GM18508 (cell line): ENCODE measurements around the gene GALNT5.
A peak's percentile ranks its signal among the peaks of the same experiment; 100 is the strongest.

ENCODE experiments used
- ATAC-seq: cut with Tn5 transposase; IDR thresholded peaks from one replicate; pipeline ENCODE4 v1.9.1; 2021; ENCODE audit warnings: moderate number of reproducible peaks; ENCODE audit not compliant: insufficient read depth, unreplicated experiment

Gene GALNT5

GRCh38 chr2:157245846-157246764 is 11.4 kb upstream of the GALNT5 start:
- peak; percentile 77 for ATAC-seq

GRCh38 chr2:157246765-157247407 is 10.6 kb upstream of the GALNT5 start:
- ATAC-seq: no peak

DNA sequence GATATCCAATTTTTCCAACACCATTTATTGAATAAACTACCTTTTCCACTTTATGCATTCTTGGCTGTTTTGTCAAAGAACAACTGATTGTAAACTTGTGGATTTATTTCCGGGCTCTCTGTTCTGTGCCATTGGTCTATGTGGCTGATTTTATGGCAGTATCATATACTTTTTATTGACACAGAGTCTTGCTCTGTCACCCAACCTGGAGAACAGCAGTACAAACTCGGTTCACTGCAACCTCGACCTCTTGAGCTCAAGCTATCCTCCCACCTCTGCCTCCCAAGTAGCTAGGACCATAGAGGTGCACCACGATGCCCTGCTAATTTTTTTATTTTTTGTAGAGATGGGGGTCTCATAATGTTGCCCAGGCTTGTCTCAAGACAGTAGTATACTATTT is 6.7 kb upstream of the GALNT5 start:
- no peak for ATAC-seq

DNA sequence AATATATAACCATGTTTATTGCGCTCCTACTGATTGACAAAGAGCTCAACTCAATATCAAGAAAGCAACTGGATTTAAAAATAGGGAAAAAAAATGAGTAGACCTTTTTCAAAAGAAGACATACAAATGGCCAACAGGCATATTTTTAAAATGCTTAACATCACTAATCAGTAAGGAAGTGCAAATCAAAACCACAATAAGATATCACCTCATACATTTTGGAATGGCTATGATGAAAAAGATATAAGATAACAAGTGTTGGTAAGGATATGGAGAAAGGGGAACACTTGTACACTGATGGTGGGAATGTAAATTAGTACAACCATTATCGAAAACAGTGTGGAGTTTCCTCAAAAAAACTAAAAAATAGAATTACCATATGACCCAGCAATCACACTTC is 5.6 kb upstream of the GALNT5 start:
- no peak for ATAC-seq

GRCh38 chr2:157252529-157252928 is 5.0 kb upstream of the GALNT5 start:
- ATAC-seq: no peak

- ATAC-seq: no peak
These were observed 3.5 kb upstream of the GALNT5 start for GRCh38 chr2:157254041-157254440.

GRCh38 chr2:157255746-157256145 is 1.8 kb upstream of the GALNT5 start:
- ATAC-seq: no peak

DNA sequence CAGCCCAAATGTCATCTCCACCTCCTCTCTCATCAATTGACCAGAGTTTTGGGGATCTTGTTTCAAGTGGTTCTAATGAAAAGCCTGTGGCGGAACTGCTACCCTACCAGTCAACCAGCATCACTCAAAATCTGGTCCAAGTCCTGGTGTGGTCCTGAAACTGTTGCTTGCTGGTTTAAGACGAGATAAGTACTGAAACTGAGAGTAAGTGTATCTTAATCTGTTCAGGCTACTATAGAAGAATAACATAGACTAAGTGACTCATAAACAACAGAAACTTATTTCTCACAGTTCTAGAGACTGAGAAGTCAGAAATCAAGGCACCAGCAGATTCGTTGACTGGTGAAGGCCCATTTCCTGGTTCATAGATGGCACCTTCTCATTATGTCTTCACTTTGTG is 879 bp upstream of the GALNT5 start:
- ATAC-seq: peak; percentile 96

- no peak for ATAC-seq
These were observed 1.2 kb downstream of the GALNT5 start for GRCh38 chr2:157258520-157259326.

- ATAC-seq: no peak
These were observed 1.9 kb downstream of the GALNT5 start for GRCh38 chr2:157259386-157259785.

DNA sequence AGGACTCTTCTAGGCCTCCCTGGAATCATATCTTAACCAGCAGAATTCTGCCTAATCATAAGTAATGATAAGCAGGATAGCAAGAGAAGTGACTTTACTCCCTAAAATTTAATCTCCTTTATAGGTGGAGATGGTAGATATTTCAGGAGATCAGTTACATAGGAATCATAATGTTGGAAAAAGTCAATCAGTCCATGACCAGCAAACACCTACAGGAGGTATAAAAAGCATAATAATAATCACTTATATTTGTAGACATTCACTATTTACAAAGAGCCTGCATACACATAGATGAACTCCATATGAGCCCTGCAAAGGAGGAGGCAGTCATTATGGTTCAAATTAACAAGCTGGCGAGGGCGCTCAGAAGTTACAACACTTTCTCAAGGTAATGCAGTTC is 2.5 kb downstream of the GALNT5 start:
- no peak for ATAC-seq

DNA sequence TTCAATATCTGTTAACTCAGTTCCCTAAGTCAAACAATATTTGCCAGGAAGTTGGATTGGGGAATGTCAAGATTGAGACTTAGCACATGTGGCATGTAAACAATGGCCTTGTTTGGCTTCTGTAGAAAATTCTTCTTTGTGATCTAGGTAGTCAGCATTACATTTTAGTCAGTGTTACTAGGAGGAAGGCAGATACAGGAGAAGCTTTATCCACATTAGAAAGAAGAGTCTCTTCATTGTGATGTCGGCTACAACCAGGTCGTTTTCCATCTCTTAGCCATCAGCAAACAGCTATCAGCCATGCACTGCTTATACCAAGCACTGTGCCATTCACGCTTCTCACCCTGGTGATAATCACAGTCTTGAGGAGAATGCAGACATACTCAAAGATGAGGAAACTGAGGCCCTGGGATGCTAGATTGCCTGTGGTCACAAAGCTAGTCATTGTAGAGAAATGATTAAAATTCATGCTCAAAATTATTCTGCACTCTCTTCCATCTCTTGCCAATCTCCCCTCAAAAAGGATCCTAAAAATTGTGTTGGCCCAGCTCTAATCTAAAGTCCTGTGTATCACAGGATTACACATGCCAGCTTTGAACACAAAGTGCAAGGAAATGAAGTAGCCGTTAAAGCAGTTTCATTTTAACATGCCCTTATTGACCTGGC is 3.2 kb downstream of the GALNT5 start:
- ATAC-seq: no peak

DNA sequence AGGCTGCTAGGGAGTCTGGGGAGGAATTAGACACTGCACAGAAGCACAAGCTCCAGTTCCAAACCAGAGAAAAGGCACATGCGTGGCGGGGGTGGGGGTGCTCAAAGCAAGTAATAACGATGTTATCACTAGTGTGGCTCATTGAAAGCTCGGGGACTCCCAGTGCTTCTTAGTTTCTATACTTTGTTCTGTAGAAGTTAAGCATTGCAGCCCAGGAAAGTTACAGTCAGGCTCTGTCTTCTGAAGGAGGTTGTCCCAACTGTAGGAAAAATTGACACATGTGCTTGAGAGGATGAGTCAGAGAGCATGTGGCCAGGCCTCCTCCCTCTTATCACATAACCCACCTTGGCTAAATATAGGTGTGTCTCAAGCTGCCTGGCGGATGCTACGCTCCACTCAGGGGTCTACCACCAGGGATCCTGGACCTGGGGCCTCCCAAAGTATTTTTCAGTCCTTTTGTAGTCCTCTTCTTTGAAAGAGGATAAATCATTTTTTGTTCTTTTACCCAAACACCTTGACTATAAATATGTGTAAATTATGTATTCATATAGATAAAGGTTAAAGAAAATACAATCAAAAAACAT is 3.8 kb downstream of the GALNT5 start:
- ATAC-seq: no peak

- no peak for ATAC-seq
These were observed 4.7 kb downstream of the GALNT5 start for GRCh38 chr2:157262248-157262647.

- ATAC-seq: no peak
These were observed 6.6 kb downstream of the GALNT5 start for GRCh38 chr2:157264099-157264498.

GRCh38 chr2:157265825-157266224 is 8.3 kb downstream of the GALNT5 start:
- ATAC-seq: no peak

GRCh38 chr2:157267476-157267875 is 10.0 kb downstream of the GALNT5 start:
- no peak for ATAC-seq

- ATAC-seq: no peak
These were observed 11.6 kb downstream of the GALNT5 start for GRCh38 chr2:157269060-157269459.

- ATAC-seq: peak; percentile 72
These were observed 12.4 kb downstream of the GALNT5 start for GRCh38 chr2:157269922-157270321.

GRCh38 chr2:157271590-157272203 is 14.2 kb downstream of the GALNT5 start:
- no peak for ATAC-seq
